ENCODE results near the gene HSPD1.

Gene HSPD1

GRCh38 chr2:197499594-197500502, at the start of gene HSPD1, which contains the start of gene HSPE1:
TSS of gene HSPD1 (minus strand) at chr2:197499840. CDS start at chr2:197498848, 992 bp downstream.
TSS of gene HSPE1 (plus strand) at chr2:197500379. CDS start at chr2:197500437, 58 bp downstream.
- peak; percentile 99 for DNase-seq (ENCODE audit: low spot score)
- TF ChIP-seq, protein P1, sequence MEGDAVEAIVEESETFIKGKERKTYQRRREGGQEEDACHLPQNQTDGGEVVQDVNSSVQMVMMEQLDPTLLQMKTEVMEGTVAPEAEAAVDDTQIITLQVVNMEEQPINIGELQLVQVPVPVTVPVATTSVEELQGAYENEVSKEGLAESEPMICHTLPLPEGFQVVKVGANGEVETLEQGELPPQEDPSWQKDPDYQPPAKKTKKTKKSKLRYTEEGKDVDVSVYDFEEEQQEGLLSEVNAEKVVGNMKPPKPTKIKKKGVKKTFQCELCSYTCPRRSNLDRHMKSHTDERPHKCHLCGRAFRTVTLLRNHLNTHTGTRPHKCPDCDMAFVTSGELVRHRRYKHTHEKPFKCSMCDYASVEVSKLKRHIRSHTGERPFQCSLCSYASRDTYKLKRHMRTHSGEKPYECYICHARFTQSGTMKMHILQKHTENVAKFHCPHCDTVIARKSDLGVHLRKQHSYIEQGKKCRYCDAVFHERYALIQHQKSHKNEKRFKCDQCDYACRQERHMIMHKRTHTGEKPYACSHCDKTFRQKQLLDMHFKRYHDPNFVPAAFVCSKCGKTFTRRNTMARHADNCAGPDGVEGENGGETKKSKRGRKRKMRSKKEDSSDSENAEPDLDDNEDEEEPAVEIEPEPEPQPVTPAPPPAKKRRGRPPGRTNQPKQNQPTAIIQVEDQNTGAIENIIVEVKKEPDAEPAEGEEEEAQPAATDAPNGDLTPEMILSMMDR (IDR thresholded peaks at IDR 0.05), result no peak
- peak within 1 kb of the TSS; percentile 95 to 97 for H3K27ac ChIP-seq
- peak within 1 kb of the TSS; percentile 93 for H3K4me3 ChIP-seq

GRCh38 chr2:197548582-197548981, 48.9 kb upstream of the HSPD1 start:
- TF ChIP-seq, protein P1 (IDR thresholded peaks at IDR 0.05), result no peak
- DNase-seq (ENCODE audit: low spot score), result no peak
- Histone ChIP-seq H3K27ac (no peak overlapping the region), H3K4me3 (no peak overlapping the region)

DNA sequence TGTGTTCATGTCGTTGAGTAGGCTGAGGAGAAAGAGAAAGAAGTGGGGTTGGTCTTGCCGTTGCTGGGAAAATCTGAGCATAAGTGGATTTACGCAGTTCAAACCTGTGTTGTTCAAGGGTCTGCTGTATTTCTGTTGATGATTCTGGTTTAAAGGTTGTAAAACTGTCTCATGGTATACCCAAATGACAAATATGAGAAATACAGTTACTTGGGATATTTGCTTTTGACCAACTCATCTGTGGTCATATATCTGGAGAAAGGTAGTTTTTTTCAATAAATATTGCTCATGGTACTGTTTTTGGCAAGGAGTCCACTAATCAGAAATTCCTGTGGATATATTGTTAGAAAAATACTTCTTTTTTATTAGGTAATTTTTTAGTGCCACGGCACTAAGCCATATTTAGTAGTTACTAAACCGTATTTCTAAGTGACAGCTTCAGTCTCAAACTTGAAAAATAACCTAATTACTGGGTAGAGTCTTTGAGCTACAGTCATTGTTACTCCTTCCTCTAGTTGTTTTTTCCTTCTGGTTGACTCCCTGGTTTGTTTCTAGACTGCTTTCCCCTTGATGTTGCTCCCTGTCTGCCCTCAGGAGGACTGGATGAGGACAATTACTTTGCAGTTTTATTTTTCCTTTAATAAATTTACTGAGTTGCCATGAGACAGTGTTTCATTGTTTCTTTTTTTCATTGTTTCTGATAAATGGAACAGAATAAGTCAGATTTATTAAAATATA, 47.7 kb upstream of the HSPD1 start:
- Histone ChIP-seq H3K27ac (no peak overlapping the region), H3K4me3 (no peak overlapping the region)
- no peak for DNase-seq (ENCODE audit: low spot score)
- TF ChIP-seq, protein P1 (IDR thresholded peaks at IDR 0.05), result no peak

DNA sequence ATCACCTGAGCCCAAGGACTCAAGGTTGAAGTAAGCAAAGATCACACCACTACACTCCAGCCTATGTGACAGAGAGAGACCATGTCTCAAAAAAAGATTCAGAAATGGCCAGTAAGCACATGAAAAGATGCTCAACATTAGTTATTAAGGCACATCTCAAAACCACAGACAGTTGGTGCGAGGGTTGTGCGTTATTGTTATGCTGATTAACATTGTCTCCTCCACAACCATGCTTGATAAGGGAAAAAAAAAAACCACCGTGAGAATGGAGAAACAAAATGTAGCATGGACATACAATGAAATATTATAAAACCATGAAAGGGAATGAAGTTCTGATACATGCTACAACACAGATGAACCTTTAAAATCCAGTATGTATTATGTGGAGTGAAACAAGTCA, 43.6 kb upstream of the HSPD1 start:
- TF ChIP-seq, protein P1 (IDR thresholded peaks at IDR 0.05), result no peak
- Histone ChIP-seq H3K27ac (no peak overlapping the region), H3K4me3 (no peak overlapping the region)
- no peak for DNase-seq (ENCODE audit: low spot score)

DNA sequence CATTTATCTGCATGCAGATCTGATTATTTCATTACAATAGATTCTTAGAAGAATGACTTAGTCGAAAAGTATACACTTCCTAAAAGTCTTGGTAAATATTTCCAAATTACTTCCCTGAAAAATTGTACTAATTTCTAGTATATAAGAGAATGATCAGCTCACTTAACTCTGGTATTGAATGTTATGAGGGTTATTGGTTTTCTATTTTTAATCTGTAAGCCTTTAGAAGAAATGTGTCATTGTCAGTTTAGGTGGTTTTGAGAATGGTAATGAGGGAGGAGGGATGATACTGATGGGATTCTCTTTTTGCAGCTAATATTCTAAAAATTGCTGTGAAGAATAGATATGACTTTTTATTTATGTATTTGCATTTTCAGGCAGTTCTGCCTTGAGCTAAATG, 40.1 kb upstream of the HSPD1 start:
- Histone ChIP-seq H3K27ac (no peak overlapping the region), H3K4me3 (no peak overlapping the region)
- TF ChIP-seq, protein P1 (IDR thresholded peaks at IDR 0.05), result no peak
- no peak for DNase-seq (ENCODE audit: low spot score)

DNA sequence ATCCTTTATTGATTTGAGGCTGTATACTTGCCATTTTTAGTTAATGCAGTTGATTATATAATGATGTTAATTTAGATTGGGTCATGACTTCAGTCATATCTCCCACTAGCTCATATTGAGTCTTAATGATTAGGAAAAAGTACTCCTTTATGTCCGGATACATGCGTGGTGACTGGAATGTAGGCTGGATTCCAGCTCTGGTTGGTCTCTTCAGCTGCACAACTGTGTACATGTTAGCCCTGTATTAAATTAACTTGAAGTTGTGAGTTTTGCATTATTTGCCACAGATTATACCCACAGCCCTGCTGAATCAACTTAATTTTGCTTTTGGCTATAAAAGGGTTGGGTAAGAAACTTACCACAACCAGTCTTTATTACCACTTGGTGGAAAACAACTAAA, 38.8 kb upstream of the HSPD1 start:
- Histone ChIP-seq H3K27ac (no peak overlapping the region), H3K4me3 (no peak overlapping the region)
- TF ChIP-seq, protein P1 (IDR thresholded peaks at IDR 0.05), result no peak
- no peak for DNase-seq (ENCODE audit: low spot score)
